ENCODE data around the gene DOCK8.

DNA sequence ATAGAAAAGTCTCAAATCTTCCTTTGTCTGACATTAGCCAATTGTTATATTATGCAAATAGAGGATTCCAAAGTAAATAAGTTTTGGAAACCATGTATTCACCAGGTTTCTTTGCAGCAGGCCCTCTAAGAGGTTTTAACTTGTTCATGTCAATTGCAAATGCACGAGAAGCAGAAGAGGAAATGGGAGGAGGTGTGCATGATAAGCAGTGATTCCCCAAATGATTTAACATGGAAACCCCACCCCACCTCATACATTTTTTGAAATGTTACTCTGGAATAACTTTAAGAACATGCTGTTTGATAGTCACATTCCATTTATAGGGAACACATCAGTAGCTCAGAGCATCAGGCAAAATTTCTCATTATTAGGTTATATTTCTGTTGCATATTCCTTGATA is 190.7 kb downstream of the DOCK8 start:
- TF ChIP-seq, protein P1, sequence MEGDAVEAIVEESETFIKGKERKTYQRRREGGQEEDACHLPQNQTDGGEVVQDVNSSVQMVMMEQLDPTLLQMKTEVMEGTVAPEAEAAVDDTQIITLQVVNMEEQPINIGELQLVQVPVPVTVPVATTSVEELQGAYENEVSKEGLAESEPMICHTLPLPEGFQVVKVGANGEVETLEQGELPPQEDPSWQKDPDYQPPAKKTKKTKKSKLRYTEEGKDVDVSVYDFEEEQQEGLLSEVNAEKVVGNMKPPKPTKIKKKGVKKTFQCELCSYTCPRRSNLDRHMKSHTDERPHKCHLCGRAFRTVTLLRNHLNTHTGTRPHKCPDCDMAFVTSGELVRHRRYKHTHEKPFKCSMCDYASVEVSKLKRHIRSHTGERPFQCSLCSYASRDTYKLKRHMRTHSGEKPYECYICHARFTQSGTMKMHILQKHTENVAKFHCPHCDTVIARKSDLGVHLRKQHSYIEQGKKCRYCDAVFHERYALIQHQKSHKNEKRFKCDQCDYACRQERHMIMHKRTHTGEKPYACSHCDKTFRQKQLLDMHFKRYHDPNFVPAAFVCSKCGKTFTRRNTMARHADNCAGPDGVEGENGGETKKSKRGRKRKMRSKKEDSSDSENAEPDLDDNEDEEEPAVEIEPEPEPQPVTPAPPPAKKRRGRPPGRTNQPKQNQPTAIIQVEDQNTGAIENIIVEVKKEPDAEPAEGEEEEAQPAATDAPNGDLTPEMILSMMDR (IDR thresholded peaks at IDR 0.05; ENCODE audit: low read length): no peak
- no peak for TF ChIP-seq EZH2 (optimal IDR thresholded peaks at IDR 0.05; ENCODE audit: low read depth, low read length)
- no peak for TF ChIP-seq EZH2phosphoT487 (IDR thresholded peaks at IDR 0.05; ENCODE audit: low read length)
